Activated T-cell treated with anti-CD3 and anti-CD28 coated beads, Interleukin-2, amount 50 U/mL, for 24 hours (primary cell): Measurements from ENCODE around the gene EPC2.

Experiments used
- DNase-seq: peaks from one replicate; pipeline ENCODE4 v3.0.0-alpha.2; 2020
- H3K27ac Mint-ChIP-seq: 2 replicates; pipeline ENCODE4 v1.8.0; 2020; ENCODE audit warnings: mild to moderate bottlenecking, mixed read lengths
- H3K27me3 Mint-ChIP-seq: 2 replicates; pipeline ENCODE4 v1.8.0; 2020; ENCODE audit warnings: mixed read lengths
- H3K36me3 Mint-ChIP-seq: 2 replicates; pipeline ENCODE4 v1.8.0; 2020; ENCODE audit warnings: low read depth, mixed read lengths
- H3K4me1 Mint-ChIP-seq: 2 replicates; pipeline ENCODE4 v1.8.0; 2020; ENCODE audit warnings: low read depth, mixed read lengths
- H3K4me3 Mint-ChIP-seq: 2 replicates; pipeline ENCODE4 v1.8.0; 2020; ENCODE audit warnings: mild to moderate bottlenecking, moderate library complexity, mixed read lengths
- H3K9me3 Mint-ChIP-seq: 2 replicates; pipeline ENCODE4 v1.8.0; 2020; ENCODE audit warnings: mixed read lengths

The EPC2 gene

DNA sequence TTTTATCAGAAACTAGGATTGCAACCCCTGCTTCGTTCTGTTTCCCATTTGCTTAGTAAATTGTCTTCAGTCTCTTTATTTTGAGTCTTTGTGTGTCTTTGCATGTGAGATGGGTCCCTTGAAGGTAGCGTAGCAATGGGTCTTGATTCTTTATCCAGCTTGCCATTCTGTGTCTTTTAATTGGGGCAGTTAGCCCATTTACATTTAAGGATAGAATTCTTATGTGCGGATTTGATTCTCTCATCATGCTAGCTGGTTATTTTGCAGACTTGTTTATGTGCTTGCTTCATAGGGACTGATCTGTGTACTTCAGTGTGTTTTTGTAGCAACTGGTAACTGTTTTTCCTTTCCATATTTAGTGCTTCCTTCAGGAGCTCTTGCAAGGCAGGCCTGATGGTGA, 73.5 kb downstream of the EPC2 start:
- Mint-ChIP-seq H3K27me3 (no peaks in the 10 kb centered on the region), H3K4me3 (no peak overlapping the region), H3K27ac (no peak overlapping the region), H3K9me3 (peaks cover 11% of the 10 kb centered on the region), H3K4me1 (peaks cover 90% of the 10 kb centered on the region), H3K36me3 (peaks cover 66% of the 10 kb centered on the region)
- no peak for DNase-seq

DNA sequence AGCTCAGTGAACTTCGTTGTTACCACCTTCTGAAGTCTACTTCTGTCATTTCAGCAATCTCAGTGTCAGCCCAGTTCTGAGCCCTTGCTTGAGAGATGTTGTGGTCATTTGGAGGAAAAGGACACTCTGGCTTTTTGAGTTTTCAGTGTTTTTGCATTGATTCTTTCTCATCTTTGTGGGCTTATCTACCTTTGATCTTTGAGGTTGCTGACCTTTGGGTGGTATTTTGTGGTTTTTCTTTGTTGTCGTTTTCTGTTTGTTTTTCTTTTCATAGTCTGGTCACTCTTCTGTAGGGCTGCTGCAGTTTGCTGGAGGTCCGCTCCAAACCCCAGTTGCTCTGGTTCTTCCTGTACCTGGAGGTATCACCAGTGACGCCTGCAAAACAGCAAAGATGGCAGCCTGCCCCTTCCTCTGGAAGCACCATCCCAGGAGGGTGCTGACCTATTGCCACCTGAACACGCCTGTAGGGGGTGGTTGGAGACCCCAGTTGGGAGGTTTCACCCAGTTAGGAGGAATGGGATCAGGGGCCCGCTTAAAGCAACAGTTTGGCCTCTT, 74.7 kb downstream of the EPC2 start:
- Mint-ChIP-seq H3K36me3 (peaks cover 64% of the 10 kb centered on the region), H3K4me1 (peaks cover 90% of the 10 kb centered on the region), H3K27ac (peak overlapping the region; percentile 42), H3K27me3 (no peaks in the 10 kb centered on the region), H3K9me3 (peaks cover 11% of the 10 kb centered on the region), H3K4me3 (no peak overlapping the region)
- no peak for DNase-seq

DNA sequence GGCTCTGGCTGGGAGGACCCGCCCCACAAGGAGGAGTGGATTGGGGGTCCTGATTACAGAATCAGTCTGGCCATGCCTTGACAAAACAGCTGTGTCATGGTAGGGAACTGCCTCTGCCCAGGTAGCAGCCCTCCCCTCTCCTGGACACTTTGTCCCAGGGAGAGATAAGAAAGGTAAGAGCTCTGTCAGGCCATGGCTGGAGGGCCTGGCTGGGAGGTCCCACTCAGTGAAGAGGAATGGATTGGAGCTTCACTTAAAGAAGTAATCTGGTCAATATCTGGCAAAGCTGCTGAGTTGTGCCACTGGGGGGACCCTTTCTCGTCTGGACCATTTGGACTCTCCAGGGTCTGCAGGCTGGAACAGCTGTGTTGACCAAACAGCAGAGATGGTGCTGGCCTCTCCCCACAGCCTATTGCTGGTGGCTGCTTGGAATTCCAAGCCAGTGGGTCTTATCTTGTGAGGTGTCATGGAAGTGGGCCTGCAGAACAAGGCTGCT, 75.4 kb downstream of the EPC2 start:
- Mint-ChIP-seq H3K4me1 (peaks cover 92% of the 10 kb centered on the region), H3K27ac (peak overlapping the region; percentile 59), H3K27me3 (no peaks in the 10 kb centered on the region), H3K36me3 (peaks cover 63% of the 10 kb centered on the region), H3K4me3 (no peak overlapping the region), H3K9me3 (peaks cover 11% of the 10 kb centered on the region)
- DNase-seq = no peak

DNA sequence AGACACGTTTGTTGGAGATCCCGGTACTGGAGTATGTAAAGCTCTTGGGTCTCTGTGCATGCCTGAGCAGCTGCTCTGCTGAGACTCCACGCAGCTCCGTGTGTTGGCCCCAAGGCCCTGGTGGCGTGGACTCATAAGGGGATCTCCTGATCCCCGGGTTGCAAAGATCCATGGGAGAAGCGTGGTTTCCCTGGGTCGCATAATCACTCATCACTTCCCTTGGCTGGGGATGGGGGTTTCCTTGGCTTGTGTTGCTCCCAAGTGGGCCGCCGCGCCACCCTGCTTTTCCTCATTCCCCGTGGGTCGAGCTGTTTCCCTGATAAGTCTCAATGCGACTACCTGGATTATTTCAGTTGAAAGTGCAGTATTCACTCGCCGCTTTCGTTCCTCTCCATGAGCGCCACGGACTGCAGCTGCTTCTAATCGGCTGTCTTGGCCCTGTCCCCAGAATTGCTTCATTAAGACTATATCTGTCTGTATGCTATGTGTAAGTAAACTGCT, 76.0 kb downstream of the EPC2 start:
- Mint-ChIP-seq H3K27ac (peak overlapping the region; percentile 59), H3K4me3 (no peak overlapping the region), H3K27me3 (no peaks in the 10 kb centered on the region), H3K4me1 (peaks cover 93% of the 10 kb centered on the region), H3K36me3 (peaks cover 61% of the 10 kb centered on the region), H3K9me3 (peaks cover 9% of the 10 kb centered on the region)
- no peak for DNase-seq

DNA sequence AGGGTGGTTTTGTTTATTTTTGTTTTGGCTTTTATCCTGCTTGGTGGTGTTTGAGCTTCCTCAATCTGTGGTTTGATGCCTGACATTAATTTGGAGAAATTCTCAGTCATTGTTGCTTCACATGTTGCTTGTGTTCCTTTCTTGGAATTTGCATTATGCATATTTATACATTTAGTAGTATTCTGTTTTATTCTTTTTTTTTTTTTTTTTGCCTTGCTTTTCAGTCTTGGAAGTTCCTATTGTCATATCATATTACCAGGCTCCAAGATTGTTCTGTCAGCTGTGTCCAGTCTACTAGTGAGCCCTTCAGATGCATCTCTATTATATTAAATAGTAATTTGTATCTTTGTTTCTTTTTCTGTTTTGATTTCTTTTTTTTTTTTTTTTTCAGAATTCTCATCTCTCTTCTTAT, 77.0 kb downstream of the EPC2 start:
- H3K27ac Mint-ChIP-seq = peak overlapping the region; percentile 45
- peaks cover 92% of the 10 kb centered on the region for H3K4me1 Mint-ChIP-seq
- DNase-seq = no peak
- peaks cover 7% of the 10 kb centered on the region for H3K9me3 Mint-ChIP-seq
- no peaks in the 10 kb centered on the region for H3K27me3 Mint-ChIP-seq
- H3K36me3 Mint-ChIP-seq = peaks cover 60% of the 10 kb centered on the region
- H3K4me3 Mint-ChIP-seq = no peak overlapping the region

DNA sequence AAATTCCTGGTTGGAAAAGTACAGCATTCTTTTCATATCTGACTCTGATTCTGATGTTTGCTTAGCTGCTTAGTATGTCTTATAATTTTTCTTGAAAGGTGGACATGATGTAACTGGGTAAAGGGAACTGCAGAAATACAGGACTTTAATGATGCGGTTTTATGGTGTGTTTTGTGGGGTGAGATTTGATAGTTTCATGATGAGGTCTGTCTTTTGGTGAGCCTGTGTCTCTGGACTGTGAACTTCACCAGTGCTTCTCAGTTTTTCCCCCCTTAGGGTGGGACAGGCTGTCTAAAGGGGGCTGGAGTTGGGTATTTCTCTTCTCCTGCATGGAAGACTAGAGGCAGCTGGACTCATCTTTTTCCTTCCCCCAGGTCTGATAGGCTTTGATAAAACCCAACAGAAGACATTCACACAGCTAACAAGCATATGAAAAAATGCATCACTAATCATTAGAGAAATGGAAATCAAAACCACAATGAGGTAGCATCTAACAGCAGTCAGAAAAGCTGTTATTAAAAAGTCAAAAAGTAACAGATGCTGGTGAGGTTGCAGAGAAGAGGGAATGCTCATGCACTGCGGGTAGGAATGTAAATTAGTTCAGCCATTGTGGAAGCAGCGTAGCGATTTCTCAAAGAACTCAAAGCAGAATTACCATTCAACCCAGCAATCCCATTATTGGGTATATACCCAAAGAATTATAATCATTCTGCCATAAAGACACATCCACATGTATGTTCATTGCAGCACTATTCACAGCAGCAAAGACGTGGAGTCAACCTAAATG, 77.6 kb downstream of the EPC2 start:
- no peaks in the 10 kb centered on the region for H3K27me3 Mint-ChIP-seq
- peaks cover 89% of the 10 kb centered on the region for H3K4me1 Mint-ChIP-seq
- peaks cover 60% of the 10 kb centered on the region for H3K36me3 Mint-ChIP-seq
- no peak overlapping the region for H3K4me3 Mint-ChIP-seq
- peaks cover 5% of the 10 kb centered on the region for H3K9me3 Mint-ChIP-seq
- peak overlapping the region; percentile 45 for H3K27ac Mint-ChIP-seq
- no peak for DNase-seq

DNA sequence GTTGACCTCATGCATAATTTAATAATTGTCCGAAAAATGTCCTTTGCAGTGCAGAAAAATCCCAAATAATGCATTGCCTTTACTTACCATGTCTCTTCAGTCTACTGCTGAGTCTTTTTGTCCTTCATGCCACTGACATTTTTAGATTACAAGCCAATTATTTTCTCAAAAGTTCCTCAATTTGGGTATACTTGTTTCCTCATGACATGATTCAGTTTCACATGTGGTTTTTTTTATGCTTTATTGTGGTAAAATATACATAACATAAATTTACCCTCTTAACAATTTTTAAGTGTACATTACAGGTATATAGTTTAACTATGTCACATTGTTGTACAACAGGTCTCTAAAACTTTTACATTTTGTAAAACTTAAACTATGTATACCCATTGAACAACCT, 81.0 kb downstream of the EPC2 start:
- no peaks in the 10 kb centered on the region for H3K27me3 Mint-ChIP-seq
- no peak overlapping the region for H3K27ac Mint-ChIP-seq
- no peaks in the 10 kb centered on the region for H3K9me3 Mint-ChIP-seq
- DNase-seq = no peak
- peaks cover 37% of the 10 kb centered on the region for H3K36me3 Mint-ChIP-seq
- peaks cover 68% of the 10 kb centered on the region for H3K4me1 Mint-ChIP-seq
- H3K4me3 Mint-ChIP-seq = no peak overlapping the region

DNA sequence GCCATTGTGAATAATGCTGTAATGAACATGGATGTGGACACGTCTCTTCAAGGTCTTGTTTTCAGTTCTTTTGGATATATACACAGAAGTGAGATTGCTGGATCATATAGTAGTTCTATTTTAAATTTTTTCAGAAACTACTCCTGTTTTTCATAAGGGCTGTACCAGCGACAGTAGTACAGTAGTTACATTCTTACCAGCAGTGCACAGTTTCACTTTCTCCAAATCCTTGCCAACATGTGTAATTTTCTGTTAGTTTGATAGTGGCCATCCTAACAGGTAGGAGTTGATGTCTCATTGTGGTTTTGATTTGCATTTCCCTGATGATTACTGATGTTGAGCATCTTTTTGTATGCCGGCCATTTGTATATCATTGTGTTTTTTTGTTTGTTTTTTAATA, 81.7 kb downstream of the EPC2 start:
- Mint-ChIP-seq H3K27me3 (no peaks in the 10 kb centered on the region), H3K36me3 (peaks cover 34% of the 10 kb centered on the region), H3K9me3 (no peaks in the 10 kb centered on the region), H3K27ac (no peak overlapping the region), H3K4me1 (peaks cover 66% of the 10 kb centered on the region), H3K4me3 (no peak overlapping the region)
- DNase-seq = no peak

DNA sequence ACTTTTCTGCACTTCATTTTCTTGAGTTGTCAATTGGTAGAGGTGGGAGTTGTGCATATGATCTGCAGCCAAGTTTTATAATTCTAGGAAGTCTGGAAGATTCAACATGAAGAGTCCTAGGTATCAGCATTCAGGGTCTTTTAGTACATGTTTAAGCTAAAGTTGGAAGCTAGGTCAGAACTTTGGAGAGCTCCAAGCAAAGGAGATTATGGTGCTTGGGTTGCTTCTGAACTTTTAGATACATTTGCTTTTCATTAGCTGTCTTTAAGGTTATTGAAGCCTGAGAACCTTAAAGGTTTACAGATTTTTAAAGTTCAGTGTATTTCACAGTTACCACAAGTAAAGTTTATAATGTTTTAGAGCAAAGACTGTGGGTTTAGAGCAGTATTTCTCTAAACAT, 85.5 kb downstream of the EPC2 start:
- no peaks in the 10 kb centered on the region for H3K27me3 Mint-ChIP-seq
- peaks cover 49% of the 10 kb centered on the region for H3K4me1 Mint-ChIP-seq
- DNase-seq = no peak
- H3K36me3 Mint-ChIP-seq = peaks cover 28% of the 10 kb centered on the region
- H3K4me3 Mint-ChIP-seq = no peak overlapping the region
- H3K27ac Mint-ChIP-seq = no peak overlapping the region
- H3K9me3 Mint-ChIP-seq = no peaks in the 10 kb centered on the region

DNA sequence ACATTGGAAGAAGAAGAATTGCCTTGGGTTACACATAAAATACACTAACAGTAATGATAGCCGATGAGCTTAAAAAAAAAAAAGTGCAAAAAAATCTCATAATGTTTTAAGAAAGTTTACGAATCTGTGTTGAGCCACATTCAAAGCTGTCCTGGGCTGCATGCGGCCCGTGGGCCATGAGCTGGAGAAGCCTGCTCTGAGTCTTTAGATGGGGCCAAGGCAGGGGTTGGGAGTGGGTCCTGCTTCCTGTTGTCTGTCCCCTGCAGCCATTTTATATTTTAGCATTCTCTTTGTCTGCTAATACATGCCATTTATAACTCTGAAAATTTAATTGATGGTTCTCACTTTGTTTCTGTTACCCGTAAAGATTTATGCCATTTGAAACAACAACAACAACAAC, 93.2 kb downstream of the EPC2 start:
- no peaks in the 10 kb centered on the region for H3K9me3 Mint-ChIP-seq
- peaks cover 64% of the 10 kb centered on the region for H3K4me1 Mint-ChIP-seq
- peak overlapping the region; percentile 29 for H3K27ac Mint-ChIP-seq
- no peak overlapping the region for H3K4me3 Mint-ChIP-seq
- DNase-seq = no peak
- peaks cover 4% of the 10 kb centered on the region for H3K36me3 Mint-ChIP-seq
- no peaks in the 10 kb centered on the region for H3K27me3 Mint-ChIP-seq

DNA sequence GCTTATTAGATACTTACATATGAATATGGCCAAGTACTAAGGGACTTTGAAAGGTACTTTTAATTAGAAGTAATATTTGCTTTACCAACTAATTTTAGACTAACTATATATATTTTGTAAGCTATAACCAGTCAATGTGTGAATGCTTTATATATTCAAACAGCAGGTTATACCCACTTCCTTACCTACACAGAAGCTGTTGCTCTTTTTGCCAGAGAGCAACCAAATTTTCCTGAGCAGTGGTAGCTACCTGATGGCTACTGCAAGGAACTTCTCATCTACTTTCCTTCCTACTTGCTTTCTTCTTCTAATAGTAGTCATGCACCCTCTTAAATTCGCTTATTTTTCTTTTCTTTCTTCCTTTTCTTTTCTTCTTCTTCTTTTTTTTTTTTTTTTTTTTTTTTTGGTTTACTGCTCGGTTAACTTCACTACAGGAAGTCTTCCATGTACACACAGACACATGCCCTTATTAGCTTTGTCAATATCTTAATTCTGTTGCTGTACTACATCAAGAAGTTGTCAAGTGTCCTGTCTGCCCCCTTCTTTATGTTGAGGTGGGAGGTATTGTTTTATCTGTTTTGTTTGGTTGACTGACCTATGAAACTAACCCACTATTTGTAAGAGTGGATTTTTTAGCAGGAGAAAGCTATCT, 95.0 kb downstream of the EPC2 start:
- Mint-ChIP-seq H3K36me3 (peaks cover 16% of the 10 kb centered on the region), H3K27me3 (no peaks in the 10 kb centered on the region), H3K9me3 (no peaks in the 10 kb centered on the region), H3K27ac (no peak overlapping the region), H3K4me3 (no peak overlapping the region), H3K4me1 (peaks cover 67% of the 10 kb centered on the region)
- no peak for DNase-seq

DNA sequence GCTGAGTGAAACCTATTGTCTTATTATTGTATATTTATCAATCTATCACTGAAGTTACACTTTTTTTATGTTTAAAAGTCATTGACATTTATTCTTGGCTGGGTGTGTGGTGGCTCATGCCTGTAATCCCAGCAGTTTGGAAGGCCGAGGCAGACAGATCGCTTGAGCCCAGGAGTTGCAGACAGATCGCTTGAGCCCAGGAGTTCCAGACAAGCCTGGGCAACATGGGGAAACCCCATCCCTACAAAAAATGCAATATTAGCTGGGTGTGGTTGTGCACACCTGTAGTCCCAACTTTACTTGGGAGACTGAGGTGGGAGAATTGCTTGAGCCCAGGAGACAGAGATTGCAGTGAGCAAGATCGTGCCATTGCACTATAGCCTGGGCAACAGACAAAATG, 97.8 kb downstream of the EPC2 start:
- Mint-ChIP-seq H3K4me1 (peaks cover 71% of the 10 kb centered on the region), H3K36me3 (peaks cover 36% of the 10 kb centered on the region), H3K27ac (no peak overlapping the region), H3K9me3 (no peaks in the 10 kb centered on the region), H3K4me3 (no peak overlapping the region), H3K27me3 (no peaks in the 10 kb centered on the region)
- DNase-seq = no peak

DNA sequence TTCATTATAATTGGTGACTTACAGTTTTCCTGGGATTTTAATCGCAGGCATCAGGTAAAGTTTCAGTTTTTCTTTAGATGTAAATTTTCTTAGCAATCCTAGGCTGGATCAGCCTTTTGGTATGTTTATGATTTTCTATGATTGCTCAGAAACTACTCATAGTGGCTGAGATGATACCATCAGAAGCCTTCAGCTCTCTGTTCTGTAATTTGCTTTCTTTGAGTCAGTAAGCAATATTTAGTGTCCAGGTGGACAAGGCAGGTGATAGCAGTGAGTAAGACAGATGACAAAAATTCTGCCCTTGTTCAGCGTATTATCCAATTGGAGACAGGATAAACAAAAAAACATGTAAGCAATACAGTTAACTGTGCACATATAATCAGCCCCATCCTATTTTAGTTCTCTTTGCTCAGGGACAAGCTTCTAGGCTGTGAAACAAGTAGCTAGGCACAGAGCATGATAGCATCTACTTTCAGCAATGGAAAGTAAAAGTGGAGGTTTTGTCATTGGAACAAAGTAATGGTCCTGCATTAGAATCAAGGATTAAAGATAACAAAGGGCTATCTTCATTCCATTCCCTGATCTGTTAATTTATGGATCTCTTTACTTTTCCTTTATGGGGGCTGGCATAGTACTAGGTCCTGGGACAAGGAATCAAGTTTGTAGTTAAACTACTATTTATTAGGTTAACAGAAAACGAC, 100.8 kb downstream of the EPC2 start:
- H3K27me3 Mint-ChIP-seq = no peaks in the 10 kb centered on the region

DNA sequence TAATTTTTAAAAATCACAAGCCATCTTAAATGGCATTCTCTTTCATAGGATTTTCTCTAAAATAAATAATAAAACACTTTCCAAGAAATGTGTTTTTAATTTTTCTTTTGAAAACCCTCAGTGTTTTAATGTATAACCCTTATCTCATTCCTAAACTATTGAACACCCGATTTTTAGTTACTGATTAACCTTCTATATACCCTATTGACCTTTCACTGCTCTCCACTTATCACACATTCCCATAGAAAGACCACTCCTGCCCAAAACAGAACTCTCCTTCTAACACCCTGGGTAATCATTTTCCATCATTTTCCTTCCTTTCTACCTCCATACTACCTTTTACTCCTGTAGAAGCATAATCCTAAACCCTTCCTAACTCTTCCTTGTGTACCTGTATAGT, 102.4 kb downstream of the EPC2 start:
- Mint-ChIP-seq H3K27me3 (no peaks in the 10 kb centered on the region), H3K4me1 (peaks cover 55% of the 10 kb centered on the region), H3K4me3 (no peak overlapping the region), H3K36me3 (peaks cover 56% of the 10 kb centered on the region), H3K9me3 (no peaks in the 10 kb centered on the region), H3K27ac (no peak overlapping the region)
- no peak for DNase-seq

More for the DNA sequence above, 100.8 kb downstream of the EPC2 start:
- Mint-ChIP-seq H3K4me1 (peaks cover 59% of the 10 kb centered on the region), H3K36me3 (peaks cover 52% of the 10 kb centered on the region), H3K9me3 (no peaks in the 10 kb centered on the region), H3K4me3 (no peak overlapping the region), H3K27ac (no peak overlapping the region)
- no peak for DNase-seq
